Activated CD8-positive, alpha-beta memory T cell treated with anti-CD3 and anti-CD28 coated beads, Interleukin-2, amount 50 U/mL, for 48 hours (primary cell): ENCODE data around the gene ZNF335.

Experiments
- DNase-seq: peaks from one replicate; pipeline ENCODE4 v3.0.0-alpha.2; 2020

Gene ZNF335

DNA sequence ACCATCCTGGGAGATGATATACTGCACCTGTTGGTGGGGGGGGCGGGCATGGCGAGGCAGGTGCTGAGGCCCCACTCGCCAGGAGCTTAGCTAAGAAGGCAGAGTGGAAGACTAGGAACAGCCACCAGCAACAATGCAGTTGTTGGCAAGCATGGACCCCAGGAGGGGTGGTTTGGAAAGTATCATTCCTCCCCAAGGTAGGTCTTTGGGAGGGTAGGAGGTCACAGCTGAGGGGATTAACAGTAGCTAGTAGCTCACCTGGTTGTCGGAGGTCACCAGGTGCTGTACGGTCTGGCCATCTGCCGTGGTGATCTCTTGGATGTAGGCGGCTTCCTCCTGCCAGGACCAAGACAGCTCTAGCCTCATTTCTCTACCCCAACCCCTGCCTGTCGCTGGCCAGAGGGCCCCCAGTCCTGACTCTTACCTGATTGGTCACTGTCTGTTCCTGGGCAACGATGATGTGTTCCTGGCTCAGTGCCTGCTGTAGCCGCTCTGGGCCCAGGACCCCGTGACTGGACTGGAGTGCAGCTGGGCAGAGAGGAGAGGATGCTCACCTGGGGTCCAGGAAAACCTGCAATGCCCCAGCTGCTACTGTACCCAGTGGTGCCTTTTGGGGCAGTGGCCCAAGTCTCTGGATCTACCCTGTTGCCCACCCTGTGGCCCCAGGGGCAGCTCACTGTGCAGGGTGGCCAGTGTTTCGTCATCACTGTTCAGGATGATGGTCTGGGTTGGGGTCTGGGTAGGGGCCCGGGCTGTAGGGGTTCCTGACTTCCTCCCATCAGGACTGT, 22.3 kb downstream of the ZNF335 start:
- DNase-seq: no peak

DNA sequence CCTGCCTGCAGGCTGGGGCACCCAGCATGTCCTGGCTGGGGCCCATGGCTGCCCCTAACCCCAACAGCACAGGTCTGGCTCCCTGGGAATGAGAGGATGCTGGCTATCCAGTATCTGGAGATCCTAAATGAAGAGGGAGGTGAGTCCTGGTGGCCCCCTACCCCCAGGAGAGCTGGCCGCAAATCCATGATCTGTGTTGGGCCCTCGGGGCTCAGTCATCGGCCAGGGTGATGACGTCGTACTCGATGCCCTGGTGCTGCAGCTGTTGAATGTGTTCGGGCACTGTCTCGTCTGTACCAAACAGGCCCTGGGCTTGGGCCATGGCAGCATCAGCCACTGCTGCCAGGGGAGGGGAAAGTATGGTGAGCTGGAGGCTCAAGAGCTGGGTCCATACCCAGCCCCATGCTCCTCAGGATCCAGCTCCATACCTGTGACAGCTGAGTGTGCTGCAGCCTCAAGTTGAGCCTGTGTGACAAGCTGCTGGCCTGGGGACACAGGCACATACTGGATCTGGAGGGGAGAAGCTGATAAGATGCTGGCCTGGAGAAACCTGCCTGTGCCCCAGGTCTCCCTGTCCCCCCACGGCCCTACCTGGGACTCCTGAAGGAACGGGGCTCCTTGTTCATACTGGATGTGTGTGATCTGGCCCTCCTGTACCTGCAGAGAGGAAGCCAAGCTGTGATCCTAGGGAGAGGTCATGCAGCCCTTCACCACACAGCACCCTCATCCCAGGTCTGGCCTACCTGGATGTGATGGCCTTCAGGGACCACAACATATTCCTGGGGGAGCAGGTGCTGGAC, 23.1 kb downstream of the ZNF335 start:
- no peak for DNase-seq

DNA sequence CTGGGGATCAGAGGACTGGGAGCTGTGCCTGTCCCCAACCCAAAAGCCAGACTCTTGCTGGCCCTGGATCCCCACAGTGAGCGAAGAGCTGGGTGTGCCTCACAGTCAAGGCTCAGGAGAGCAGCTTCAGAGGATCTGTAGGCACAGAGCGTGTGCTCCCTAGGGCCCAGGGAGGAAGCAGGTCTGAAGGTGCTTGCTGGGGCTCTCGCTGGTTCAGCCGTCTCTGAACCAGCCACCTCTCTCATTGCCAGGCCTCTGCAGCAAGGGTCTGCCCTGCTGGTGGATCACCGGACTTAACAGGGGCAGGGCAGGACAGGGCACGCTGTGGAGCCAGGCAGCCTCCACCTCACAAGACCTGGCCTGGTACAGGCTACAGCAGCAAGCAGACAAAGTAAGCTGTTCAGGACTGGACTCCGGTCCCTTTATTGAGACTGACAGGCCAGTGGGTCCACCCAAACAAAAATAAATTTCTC, 23.7 kb downstream of the ZNF335 start:
- no peak for DNase-seq

DNA sequence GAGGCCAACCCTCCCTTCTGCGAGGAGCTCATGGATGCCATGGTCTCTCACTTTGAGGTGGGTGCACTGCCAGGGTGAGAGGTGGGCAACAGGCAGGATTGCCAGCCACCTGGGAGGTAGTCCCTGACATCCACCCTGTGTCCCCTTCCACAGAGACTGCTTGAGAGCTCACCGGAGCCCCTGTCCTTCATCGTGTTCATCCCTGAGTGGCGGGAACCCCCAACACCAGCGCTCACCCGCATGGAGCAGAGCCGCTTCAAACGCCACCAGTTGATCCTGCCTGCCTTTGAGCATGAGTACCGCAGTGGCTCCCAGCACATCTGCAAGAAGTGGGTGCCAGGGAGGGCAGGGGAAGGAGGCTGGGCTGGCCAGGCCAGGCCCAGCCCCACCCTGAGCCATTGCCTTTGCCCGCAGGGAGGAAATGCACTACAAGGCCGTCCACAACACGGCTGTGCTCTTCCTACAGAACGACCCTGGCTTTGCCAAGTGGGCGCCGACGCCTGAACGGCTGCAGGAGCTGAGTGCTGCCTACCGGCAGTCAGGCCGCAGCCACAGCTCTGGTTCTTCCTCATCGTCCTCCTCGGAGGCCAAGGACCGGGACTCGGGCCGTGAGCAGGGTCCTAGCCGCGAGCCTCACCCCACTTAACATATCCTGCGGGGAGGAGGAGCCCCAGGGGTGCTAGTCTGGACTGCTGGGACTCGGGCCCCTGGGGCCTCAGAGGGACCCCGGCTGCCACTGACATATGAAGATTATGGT, 24.7 kb downstream of the ZNF335 start:
- DNase-seq: no peak

DNA sequence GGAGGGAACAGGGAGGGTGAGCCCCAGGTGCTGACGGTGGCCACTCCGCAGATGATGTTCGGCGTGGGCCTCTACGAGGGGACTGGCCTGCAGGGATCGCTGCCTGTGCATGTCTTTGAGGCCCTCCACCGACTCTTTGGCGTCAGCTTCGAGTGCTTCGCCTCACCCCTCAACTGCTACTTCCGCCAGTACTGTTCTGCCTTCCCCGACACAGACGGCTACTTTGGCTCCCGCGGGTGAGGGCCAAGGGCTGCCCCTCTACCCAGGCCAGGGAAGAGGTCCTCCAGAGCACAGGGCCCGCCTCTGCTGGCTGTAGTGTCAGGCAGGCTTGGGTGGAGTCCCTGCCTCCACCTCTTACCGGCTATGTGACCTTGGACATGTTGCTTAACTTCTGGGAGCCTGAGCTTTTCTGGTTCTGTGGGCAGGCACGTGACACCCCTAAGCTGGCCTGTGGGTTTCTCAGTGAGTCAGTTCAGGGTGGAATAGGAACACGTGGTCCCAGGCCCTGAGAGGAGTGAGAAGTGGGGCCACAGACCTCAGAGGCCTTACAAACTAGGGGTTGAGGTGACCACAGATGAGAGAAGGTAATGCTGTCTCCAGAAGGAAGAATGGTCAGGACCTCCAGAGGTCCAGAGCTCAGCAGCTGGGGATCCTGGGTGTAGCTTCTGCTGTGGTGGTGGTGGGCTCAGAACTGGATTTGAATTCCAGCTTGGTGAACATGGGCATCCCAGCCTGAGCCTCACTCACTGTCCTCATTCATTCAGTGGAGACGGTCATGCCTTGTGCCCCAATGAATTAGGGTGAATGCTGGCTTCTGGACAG, 25.6 kb downstream of the ZNF335 start:
- DNase-seq: peak; percentile 70

DNA sequence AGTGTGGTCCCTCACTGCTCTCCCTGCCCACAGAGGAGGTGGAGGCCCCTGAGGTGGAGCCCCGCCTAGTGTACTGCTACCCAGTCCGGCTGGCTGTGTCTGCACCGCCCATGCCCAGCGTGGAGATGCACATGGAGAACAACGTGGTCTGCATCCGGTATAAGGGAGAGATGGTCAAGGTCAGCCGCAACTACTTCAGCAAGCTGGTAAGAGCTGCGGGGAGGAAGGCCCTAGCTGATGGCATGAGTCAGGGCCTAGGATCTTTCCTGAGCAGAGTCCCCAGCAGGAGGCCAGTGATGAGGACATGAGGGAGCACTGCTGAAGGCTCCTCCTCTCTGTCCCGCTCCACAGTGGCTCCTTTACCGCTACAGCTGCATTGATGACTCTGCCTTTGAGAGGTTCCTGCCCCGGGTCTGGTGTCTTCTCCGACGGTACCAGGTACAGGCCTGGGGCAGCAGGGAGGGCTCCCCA, 26.3 kb downstream of the ZNF335 start:
- no peak for DNase-seq

DNA sequence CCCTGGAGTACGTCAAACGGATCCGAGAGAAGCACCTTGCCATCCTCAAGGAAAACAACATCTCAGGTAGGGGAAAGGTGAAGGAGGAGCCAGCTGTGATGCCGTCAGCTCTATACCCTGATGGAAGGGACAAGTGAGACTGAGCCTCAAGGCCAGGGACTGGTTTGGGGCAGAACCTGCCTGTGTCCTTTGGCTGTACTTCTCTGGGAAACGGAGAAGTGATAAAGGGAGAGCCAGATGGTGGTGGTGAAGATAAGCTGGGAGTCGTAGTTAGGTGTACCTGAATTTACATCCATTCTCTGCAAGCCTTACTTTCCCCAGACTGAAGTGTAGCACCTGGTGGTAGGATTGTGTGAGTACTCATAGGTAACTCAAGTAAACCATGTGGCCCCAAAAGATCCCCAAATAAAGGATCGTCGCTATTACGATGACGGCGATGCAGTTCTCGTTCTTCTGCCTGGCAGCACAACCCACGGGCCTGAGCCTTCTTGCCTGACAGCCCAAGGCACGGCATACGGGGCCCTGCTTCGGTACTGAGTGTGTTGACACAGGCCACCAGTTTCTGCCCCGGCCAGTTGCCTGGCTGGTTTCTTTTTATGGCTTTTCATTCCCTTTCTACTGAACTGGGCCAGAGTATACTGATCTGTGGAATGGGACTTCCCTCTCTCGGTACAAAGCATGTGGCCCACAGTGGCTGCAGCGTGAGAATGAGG, 26.9 kb downstream of the ZNF335 start:
- no peak for DNase-seq

DNA sequence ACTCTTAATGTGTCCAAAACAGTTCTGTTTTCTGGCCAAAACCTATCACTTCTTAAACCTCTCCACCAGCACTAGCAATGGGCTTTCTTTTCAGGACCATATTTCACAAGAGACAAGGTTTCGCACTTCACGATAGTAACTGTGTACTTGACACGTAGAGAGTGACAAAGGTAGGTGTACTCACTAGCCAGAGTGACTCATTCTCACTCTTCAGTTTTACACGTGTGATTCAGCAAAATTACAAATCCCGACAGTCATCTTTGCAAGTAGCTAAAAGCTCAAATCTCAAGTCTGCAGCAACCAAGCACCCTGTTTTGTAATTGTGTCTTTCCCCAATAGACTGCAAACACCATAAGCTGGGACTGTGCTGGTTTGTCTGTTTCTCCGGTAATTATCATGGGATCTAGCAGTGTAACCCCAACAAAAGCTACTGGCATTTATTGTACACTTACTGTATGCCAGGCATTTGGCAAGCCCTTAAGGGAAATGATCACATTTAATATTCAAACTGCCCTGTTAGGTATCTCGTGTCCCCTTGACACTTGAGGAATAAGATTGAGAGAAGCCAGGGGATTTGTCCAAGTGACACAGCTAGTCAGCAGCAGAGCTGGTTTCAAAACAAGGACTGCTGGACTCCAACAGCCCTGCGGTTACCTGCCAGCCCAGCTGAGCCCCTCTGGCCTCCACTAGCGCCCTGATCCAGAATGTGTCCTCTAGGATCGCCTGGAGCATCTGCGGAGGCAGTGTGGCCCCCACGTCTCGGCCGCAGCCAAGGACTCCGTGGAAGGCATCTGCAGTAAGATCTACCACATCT, 27.6 kb downstream of the ZNF335 start:
- DNase-seq: no peak

DNA sequence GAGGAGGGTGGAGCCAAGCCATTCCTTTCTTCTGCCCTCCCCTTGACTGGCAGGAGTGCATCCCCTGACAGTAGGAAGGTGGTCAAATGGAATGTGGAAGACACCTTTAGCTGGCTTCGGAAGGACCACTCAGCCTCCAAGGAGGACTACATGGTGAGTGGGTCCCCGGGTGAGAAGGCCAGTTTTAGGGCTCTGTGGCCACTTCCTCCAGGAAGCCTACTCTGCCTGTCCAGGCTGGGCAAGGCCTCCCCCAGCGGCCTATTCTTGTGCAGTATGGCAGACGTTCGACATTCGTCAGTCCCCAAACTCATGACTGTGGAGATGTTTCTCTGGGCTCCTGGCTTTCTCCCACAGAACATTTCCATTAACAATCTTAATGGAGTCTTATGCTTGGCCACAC, 28.4 kb downstream of the ZNF335 start:
- DNase-seq: no peak

DNA sequence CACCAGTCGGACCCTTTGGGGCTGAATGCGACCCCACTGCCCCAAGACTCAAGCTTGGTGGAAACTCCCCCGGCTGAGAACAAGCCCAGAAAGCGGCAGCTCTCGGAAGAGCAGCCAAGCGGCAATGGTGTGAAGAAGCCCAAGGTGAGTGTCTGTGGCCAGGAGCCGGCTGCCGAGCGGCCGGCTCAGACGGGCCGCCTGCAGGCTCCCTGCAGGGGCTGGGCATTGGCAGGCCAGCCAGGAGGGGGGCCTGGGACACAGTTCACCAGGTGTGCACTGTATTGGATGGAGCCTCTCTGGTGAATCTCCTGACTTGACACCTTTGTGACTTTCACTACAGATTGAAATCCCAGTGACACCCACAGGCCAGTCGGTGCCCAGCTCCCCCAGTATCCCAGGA, 31.5 kb downstream of the ZNF335 start:
- no peak for DNase-seq

DNA sequence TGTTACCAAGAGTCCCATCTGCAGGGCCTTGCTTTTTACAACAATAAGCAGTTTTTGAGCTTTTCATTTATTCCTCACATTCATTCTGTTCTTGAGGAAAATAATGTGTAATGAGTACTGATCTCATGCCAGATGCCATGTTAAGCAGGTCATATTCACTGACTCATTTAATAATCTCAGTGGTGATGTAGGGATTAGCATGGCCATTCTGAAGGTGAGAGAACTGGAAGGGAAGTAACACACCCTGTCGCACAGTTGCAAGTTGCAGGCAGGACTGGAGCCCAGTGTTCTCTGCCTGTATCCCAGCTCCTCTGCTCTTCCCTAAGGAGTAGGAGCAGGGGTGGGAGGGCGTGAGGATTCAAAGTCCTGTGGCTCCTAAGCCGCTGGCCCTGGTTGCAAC, 31.9 kb downstream of the ZNF335 start:
- DNase-seq: no peak

DNA sequence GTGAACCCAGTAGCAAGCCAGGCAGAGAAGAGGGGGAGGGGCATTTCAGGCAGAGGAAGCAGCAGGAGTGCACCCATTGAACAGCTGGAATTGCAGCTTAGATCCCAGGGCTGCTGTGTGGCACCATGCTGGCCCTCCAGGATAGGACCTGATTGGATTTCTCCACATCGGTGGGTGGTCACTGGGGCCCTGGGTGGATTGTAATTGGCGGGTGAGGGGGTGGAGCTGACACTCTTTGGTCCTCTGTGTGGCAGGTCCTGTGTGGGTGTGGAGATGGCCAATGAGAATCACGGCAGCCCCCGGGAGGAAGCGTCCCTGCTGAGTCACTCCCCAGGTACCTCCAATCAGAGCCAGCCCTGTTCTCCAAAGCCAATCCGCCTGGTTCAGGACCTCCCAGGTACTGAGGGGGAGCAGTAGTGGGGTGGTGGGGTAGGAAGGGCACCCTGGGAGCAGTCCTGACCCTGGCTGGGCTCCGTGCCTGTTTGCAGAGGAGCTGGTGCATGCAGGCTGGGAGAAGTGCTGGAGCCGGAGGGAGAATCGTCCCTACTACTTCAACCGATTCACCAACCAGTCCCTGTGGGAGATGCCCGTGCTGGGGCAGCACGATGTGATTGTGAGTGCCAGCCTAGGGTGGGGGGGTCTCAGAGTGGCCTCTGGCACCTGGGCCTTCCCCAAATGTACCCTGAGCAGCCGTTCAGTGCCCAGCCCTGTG, 33.1 kb downstream of the ZNF335 start:
- DNase-seq: no peak

DNA sequence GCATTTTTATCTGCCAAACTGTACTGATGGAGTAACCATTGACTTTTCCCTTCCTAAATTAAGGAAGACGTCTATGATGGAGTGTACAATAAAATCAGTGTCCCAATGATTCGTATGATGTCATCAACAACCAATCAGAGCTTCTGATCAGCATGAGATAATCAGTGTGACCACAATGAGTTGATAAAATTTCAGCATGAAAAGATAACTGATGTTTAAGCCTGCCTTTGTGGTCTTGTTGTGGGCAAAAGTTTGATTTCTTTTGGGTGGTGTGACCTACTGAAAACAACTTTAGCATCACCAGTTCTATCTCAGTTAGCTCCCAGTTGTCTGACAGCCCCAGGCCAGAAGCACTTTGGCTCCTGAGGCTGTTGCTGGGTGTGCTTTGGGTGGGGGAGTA, 34.2 kb downstream of the ZNF335 start:
- no peak for DNase-seq

DNA sequence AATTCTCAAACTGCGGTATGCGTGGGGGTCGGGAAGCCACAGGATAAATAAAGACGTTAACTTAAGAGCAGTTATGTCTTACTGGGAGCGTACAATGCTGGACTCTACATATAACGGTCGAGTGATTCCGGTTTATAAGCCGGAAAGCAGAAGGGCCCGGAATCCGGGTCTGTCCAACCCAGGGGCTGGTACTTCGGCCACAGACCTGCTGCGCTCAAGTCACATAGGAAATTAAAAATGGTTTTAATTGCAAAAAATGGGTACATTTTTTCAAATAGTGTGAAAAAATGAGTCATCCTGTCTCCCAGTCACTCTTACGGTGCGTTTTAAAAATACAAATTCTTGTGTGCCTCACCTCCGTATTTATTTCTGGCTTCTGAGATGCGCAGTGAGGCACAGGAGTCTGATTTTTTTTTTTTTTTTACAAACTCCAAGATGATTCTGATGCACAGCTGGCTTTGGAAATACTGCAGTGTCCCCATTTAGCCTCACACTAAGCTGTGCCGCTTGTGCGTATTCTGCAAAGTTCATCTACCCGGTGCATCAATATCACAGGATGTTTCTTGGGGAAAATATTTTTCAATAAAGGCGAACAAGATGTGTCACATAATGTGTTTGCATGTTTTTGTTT, 36.5 kb downstream of the ZNF335 start:
- DNase-seq: no peak

DNA sequence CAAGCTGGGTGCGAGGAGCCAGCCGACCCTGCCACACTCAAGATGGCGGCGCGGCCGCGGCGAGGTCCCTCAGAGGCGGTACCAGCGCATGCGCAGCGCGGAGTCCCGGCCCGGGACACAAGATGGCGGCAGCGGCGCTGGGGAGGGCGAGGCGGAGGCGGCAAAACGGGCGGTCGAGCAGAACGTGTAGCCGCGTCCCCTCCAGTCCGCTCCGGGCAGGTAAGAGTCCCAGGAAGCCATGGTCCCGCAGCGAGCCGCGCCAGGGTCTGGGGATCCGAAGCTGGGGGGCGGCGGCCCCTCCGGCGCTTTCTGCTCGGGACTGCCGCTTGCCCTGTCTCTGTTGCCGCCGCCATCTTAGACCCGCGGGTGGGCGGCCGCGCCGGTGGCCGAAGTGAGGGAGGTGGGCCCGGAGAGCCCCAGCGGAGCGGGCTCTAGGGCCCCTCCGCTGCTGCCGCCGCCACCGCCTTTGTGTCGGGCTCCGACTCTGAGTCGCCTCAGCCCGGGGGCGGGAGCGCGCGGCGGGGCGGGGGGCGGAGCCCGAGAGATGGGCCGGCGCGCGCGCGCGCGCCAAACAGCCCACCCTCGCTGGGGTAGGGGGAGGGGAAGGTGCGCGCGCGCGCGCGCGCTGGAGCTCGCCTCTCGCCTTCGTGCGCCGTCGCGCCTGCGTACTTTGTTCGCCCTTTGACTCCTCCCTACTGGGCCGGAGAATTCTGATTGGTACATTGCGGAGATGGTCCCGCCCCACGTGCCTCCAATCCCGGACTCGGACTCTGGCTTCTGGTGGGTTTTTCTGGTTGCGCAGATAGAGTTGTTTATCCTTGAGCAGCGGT, 37.2 kb downstream of the ZNF335 start, which contains the start of gene PCIF1:
TSS of gene PCIF1 (plus strand) at position 98 of the 830 bp plus-strand sequence. CDS start 4,317 bp downstream, outside the sequence.
- peak; percentile 100 for DNase-seq

DNA sequence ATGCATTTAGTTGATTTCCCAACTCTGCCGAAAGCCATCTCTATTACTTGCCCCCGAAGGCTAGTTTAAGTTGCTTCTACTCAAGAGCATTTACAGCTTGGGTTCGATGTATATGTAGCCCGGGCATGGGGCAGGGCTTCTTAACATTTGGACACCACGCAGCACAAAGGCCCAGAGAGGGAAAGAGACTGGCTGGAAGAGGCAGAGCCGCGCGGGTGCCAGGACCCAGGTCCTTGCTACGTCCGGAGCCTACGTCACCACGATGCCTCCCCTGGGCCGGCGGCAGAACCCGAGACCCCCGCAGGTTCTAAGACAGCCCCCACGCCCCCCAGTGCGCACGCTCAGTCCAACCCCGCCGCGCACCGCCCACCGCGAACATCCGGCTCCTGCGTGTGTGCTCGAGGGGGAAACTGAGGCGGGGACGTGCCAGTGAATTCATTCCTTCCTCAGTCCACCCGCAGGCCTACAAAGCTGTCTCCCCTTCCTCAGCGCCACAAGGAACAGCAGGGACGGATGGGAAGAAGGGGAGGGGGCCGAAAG, 37.9 kb downstream of the ZNF335 start:
- DNase-seq: no peak

DNA sequence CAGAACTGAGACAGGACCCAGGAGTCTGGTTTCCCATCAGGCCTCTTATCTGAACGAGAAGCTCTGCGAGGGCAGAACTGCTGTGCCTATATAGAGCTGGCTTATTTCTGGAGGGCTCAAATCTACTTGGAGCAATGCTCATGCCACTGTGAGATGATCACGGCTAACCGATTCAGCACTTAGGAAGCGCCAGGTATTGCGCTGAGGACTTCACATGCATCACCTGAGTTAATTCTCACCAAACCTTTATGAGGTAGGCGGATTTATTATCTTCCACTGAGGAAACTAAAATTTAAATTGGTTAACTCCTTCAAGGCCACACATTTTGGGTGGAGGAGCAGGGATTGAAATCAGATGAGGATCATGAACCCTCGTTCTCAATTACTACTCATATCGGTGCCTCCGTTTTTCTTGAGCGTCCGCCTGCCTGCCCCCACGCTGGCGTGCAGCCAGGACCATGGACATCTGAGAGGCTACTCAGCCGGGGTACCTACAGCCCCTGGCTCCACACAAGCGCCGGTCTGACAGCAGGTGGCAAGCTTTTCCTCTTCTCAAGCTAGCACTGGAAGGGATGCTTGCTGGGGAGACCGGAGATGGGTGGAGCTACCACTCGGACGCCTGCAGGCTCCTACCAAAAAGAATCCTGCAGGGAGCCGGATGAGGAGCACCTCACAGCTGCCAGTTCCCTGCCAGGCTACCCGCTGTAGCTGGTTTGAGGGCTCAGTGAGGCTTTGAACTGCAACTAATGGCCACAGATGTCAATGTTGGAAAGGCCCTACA, 38.5 kb downstream of the ZNF335 start:
- peak; percentile 81 for DNase-seq
